AG09319 (cell line): ENCODE data around the gene ELMOD1.

ENCODE experiments used
- DNase-seq: peaks from one replicate; pipeline ENCODE4 v3.0.0-alpha.2; 2010; ENCODE audit warnings: low read depth; ENCODE audit errors: extremely low read depth
- TF ChIP-seq, protein P1 (sequence below): IDR thresholded peaks from 2 replicates; pipeline ENCODE4 v1.5.1; 2011; ENCODE audit warnings: low read depth, mild to moderate bottlenecking, inconsistent platforms, low read length, moderate library complexity

ELMOD1 gene

DNA sequence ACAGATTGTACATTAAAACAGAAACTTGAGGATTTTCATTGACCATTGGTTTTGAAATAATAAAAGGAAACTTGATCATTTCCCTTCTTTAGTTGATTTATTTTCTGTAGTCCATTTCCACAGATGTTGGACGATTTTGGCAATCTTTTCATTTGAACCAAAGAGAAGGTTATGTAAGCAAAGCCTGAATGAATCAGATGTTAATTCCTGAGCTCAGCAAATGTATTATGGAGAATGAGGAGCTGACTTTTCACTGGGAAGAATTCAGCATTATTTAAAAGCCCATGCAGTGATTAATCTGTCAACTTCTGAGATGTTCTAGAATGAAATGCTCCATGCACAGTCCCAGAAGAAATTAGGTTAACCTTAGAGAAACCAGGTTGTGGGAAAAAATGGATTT lies 29.0 kb downstream of the ELMOD1 start:
- DNase-seq = no peak
- TF ChIP-seq, protein P1, sequence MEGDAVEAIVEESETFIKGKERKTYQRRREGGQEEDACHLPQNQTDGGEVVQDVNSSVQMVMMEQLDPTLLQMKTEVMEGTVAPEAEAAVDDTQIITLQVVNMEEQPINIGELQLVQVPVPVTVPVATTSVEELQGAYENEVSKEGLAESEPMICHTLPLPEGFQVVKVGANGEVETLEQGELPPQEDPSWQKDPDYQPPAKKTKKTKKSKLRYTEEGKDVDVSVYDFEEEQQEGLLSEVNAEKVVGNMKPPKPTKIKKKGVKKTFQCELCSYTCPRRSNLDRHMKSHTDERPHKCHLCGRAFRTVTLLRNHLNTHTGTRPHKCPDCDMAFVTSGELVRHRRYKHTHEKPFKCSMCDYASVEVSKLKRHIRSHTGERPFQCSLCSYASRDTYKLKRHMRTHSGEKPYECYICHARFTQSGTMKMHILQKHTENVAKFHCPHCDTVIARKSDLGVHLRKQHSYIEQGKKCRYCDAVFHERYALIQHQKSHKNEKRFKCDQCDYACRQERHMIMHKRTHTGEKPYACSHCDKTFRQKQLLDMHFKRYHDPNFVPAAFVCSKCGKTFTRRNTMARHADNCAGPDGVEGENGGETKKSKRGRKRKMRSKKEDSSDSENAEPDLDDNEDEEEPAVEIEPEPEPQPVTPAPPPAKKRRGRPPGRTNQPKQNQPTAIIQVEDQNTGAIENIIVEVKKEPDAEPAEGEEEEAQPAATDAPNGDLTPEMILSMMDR = no peak

DNA sequence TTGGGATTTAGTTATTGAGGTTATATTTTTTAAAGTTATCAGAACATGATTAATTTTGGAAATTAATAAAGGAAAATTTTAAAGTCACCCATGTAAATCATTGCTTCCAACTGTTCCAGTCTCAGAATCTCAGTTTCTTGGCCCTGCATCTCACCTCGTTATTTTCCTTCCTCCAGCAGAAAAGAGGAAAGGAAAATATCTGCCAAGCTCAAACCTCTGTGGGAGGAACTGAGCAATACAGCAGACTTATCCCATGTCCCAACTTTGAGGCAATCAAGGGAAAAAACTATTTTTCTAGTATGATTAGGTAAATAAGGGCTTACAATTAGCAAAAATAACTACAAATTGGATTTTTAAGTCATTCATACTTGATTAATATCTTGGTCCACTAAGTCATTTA lies 30.1 kb downstream of the ELMOD1 start:
- no peak for DNase-seq
- TF ChIP-seq, protein P1 = no peak

DNA sequence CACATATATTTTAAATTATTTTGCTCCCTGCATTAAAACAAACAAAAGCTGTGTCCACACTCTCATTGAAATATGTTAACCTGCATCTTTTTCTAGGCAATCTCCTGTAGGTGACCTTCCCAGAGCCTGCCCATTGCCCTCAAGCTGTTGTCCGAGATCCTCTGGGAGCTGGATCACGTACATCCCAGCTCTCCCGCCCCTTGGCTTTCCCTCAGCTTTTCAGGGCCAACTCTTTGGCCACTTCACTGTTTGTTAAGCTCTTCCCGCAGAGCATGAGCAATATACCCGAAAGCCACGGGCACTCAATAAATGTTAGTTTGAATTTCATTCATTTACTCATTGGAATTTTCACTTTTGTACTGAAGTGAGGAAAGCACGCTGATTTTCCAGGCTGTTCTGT lies 32.2 kb downstream of the ELMOD1 start:
- TF ChIP-seq, protein P1 = no peak
- no peak for DNase-seq

DNA sequence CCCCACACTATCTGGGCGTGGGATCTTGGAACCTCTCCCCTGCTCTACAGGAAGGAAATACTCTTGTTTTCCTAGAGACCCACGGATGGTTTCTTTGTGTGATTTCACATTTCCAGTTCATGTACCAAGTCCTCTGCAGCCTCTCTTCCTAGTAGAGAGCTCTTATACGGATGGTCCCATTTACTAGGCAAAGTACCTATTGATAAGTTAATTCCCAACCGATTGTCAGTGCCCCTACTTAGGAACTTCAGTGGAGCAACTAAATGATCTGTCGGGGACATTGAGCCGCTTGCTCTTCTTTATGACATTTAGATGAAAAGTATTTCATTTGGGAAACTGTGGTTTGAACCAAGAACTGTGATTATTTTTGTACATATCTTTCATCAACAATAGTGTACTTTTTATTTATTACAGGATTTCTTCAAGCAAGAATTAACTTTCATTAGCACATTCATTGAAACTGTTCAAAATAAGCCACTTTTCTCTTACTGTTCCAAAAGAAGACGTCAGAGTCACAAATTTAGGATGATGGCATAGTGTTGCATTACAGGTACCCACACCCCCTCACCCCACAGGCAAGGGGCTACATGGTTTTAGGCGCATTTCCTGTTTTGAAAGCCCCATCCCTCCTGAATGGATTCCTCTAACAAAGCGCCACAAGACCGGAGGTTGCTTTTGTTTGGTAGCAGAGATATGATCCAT lies 34.2 kb downstream of the ELMOD1 start:
- DNase-seq = no peak
- TF ChIP-seq, protein P1 = no peak

DNA sequence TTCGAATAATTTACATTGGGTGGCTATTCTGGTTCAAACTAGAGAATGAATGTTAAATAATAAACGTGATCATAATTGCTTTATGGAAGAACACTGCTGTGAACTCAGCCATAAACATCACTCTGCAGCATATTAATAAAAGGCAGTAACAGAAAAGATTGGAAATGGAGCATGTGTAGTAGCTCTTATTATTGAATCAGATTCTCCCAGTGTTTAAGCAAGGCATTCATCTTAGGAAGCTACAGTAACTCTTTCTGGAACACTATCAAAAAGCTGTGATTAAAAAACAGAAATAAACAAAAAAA lies 34.7 kb downstream of the ELMOD1 start:
- DNase-seq = no peak
- TF ChIP-seq, protein P1 = no peak

DNA sequence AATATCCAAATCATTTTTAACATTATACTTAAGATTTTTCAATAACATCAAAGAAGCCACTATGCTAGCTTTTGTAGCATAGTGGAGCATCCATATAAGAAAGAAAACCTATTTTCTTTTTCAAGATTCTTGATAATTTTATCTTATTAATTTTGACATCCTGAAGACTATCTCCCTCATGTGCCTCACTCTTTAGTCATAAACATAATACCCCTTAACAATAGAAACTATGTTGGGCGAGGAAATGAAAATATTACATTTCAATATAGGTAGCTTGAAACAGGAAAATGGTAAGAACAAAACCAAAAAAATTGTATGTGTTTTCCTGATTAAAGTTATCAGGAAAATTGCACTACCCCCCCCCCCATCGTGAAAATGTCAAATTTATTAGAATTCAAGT lies 40.1 kb downstream of the ELMOD1 start:
- TF ChIP-seq, protein P1 = no peak
- no peak for DNase-seq

DNA sequence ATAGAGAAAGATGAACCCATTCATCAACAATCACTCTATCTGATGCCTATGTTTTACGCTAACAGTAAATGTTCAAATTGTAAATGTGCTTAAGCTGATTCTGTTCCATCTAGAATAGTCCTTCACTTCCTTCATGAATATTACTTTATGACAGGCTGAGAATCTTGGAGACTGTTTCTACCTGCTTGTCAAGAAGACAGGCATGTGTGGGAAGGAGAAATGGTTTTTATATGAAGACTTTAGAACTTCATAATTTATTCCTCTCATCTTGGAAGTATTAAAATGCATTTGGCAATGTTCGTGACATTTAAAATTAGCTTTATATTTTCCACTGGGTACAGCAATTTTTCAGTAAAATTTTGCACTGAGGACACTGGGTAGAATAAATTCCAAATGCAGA lies 41.0 kb downstream of the ELMOD1 start:
- DNase-seq = no peak
- TF ChIP-seq, protein P1 = no peak
